HEK293 (cell line): ENCODE measurements around the gene PIAS2.
A peak's percentile ranks its signal among the peaks of the same experiment; 100 is the strongest.

ENCODE experiments used
- CTCF ChIA-PET: fragments of 350-600 bp; formaldehyde crosslinking; extraction: SDS; loops from one replicate; lab custom pipeline; 2021; ENCODE audit warnings: antibody characterized with exemption; lab: Yijun Ruan, JAX
- POLR2A ChIA-PET: fragments of 300-600 bp; formaldehyde crosslinking; extraction: SDS; loops from one replicate; lab custom pipeline; 2020; ENCODE audit warnings: antibody characterized with exemption, inconsistent platforms; lab: Yijun Ruan, JAX
- H3K27ac ChIP-seq: fragments of 200-500 bp; sonication (Bioruptor generic); 2 replicates; pipeline ENCODE4 v1.5.1; 2014; ENCODE audit warnings: low read depth, low read length, control low read depth, inconsistent platforms; ENCODE audit errors: extremely low read depth
- H3K36me3 ChIP-seq, 2 experiments: fragments of 200-500 bp in 1 of 2; sonication (Bioruptor generic) in 1 of 2; 1 replicate in 1 of 2; 2 replicates in 1 of 2; pipeline ENCODE4 v1.5.1; 2014 to 2017; ENCODE audit warnings: inconsistent platforms in 2 of 2, low read length in 2 of 2; ENCODE audit not compliant: control insufficient read depth in 2 of 2, insufficient read depth in 1 of 2
- H3K4me1 ChIP-seq: fragments of 200-500 bp; sonication (Bioruptor generic); 2 replicates; pipeline ENCODE4 v1.5.1; 2014; ENCODE audit warnings: mild to moderate bottlenecking, low read length, inconsistent platforms; ENCODE audit not compliant: control insufficient read depth, insufficient read depth
- H3K4me3 ChIP-seq: 2 replicates; pipeline ENCODE4 v1.5.1; 2011; ENCODE audit warnings: low read depth, mild to moderate bottlenecking, control low read depth, low read length, moderate library complexity
- H3K9me3 ChIP-seq: fragments of 200-500 bp; sonication (Bioruptor generic); 2 replicates; pipeline ENCODE4 v1.5.1; 2014; ENCODE audit warnings: low read depth, low read length, inconsistent platforms; ENCODE audit not compliant: control insufficient read depth, insufficient read depth
- ATF2 ChIP-seq: fragments of 450-650 bp; formaldehyde crosslinking; IDR thresholded peaks from 2 replicates; pipeline ENCODE4 v1.5.1; 2016; ENCODE audit warnings: missing biosample characterization, missing genetic modification characterization, low read depth
- EGR2 ChIP-seq: fragments of 450-650 bp; formaldehyde crosslinking; IDR thresholded peaks from 2 replicates; pipeline ENCODE4 v1.5.1; 2016; ENCODE audit warnings: low read depth, missing biosample characterization, missing genetic modification characterization
- KLF1 ChIP-seq: fragments of 450-650 bp; formaldehyde crosslinking; IDR thresholded peaks from 2 replicates; pipeline ENCODE4 v1.5.1; 2016; ENCODE audit warnings: missing biosample characterization, missing genetic modification characterization
- OSR2 ChIP-seq: fragments of 450-650 bp; formaldehyde crosslinking; IDR thresholded peaks from 2 replicates; pipeline ENCODE4 v1.5.1; 2016; ENCODE audit warnings: missing biosample characterization, missing genetic modification characterization
- PATZ1 ChIP-seq: fragments of 450-650 bp; formaldehyde crosslinking; IDR thresholded peaks from 2 replicates; pipeline ENCODE4 v1.5.1; 2016; ENCODE audit warnings: missing biosample characterization, missing genetic modification characterization
- ZEB2 ChIP-seq: fragments of 450-650 bp; formaldehyde crosslinking; IDR thresholded peaks from 2 replicates; pipeline ENCODE4 v1.5.1; 2016; ENCODE audit warnings: missing biosample characterization, missing genetic modification characterization
- ZFP3 ChIP-seq: fragments of 450-650 bp; formaldehyde crosslinking; IDR thresholded peaks from 2 replicates; pipeline ENCODE4 v1.5.1; 2016; ENCODE audit warnings: low read depth, missing biosample characterization, missing genetic modification characterization
- ZNF112 ChIP-seq: fragments of 450-650 bp; formaldehyde crosslinking; IDR thresholded peaks from 2 replicates; pipeline ENCODE4 v1.5.0; 2017; ENCODE audit warnings: missing biosample characterization, missing genetic modification characterization
- ZNF140 ChIP-seq: fragments of 450-650 bp; formaldehyde crosslinking; IDR thresholded peaks from 2 replicates; pipeline ENCODE4 v1.5.1; 2016; ENCODE audit warnings: missing biosample characterization, missing genetic modification characterization
- ZNF280C ChIP-seq: fragments of 450-650 bp; formaldehyde crosslinking; IDR thresholded peaks from 2 replicates; pipeline ENCODE4 v1.5.1; 2016; ENCODE audit warnings: missing biosample characterization, missing genetic modification characterization
- ZNF335 ChIP-seq: fragments of 450-650 bp; formaldehyde crosslinking; conservative IDR thresholded peaks from 2 replicates; pipeline ENCODE4 v1.5.1; 2016; ENCODE audit warnings: missing biosample characterization, missing genetic modification characterization
- ZNF37A ChIP-seq: fragments of 450-650 bp; IDR thresholded peaks from 2 replicates; pipeline ENCODE4 v1.5.1; 2018; ENCODE audit warnings: missing biosample characterization, missing genetic modification characterization
- ZNF548 ChIP-seq: fragments of 450-650 bp; formaldehyde crosslinking; IDR thresholded peaks from 2 replicates; pipeline ENCODE4 v1.5.1; 2016; ENCODE audit warnings: missing biosample characterization, missing genetic modification characterization
- ZNF654 ChIP-seq: fragments of 450-650 bp; formaldehyde crosslinking; IDR thresholded peaks from 2 replicates; pipeline ENCODE4 v1.5.1; 2016; ENCODE audit warnings: low read depth, missing biosample characterization, missing genetic modification characterization
- ZNF785 ChIP-seq: fragments of 450-650 bp; formaldehyde crosslinking; IDR thresholded peaks from 2 replicates; pipeline ENCODE4 v1.5.1; 2016; ENCODE audit warnings: missing biosample characterization, missing genetic modification characterization
- TF ChIP-seq, protein P1 (sequence below): fragments of 450-650 bp; formaldehyde crosslinking; IDR thresholded peaks from 2 replicates; pipeline ENCODE4 v1.5.1; 2016; ENCODE audit warnings: missing biosample characterization, missing genetic modification characterization
- TF ChIP-seq, protein P2 (sequence below): fragments of 450-650 bp; formaldehyde crosslinking; IDR thresholded peaks from 2 replicates; pipeline ENCODE4 v1.5.1; 2016; ENCODE audit warnings: missing biosample characterization, missing genetic modification characterization

PIAS2 gene

DNA sequence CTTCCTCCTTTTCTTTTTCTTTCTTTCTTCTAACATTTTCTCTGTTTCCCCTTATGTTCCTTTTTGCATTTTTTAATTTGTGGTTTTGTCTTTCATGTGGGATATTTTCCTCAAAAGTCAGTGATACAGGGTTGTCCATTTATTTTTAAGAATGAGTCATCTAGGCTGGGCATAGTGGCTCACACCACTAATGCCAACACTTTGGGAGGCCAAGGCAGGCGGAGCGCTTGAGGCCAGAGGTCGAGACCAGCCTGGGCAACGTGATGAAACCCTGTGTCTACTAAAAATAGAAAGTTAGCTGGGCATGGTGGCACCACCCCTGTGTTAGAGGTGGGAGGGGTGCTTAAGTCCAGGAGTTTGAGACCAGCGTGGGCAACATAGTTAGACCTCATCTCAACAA lies 35.9 kb upstream of the PIAS2 start:
- no peak overlapping the region for H3K27ac ChIP-seq
- ChIA-PET CTCF (no interaction called here), POLR2A (no interaction called here)
- no peaks in the 10 kb centered on the region for H3K36me3 ChIP-seq
- no peaks in the 10 kb centered on the region for H3K4me1 ChIP-seq
- no peak overlapping the region for H3K4me3 ChIP-seq
- no peaks in the 10 kb centered on the region for H3K9me3 ChIP-seq
- TF ChIP-seq EGR2 (tag by site-specific recombination): no peak
- TF ChIP-seq ZNF37A (tag by site-specific recombination): no peak
- no peak for TF ChIP-seq ZNF548
- TF ChIP-seq ZNF140 (tag by site-specific recombination): no peak
- TF ChIP-seq OSR2 (tag by site-specific recombination): no peak
- no peak for TF ChIP-seq ZNF335 (tag by site-specific recombination)
- no peak for TF ChIP-seq ATF2
- no peak for TF ChIP-seq KLF1 (tag by site-specific recombination)
- TF ChIP-seq PATZ1 (tag by site-specific recombination): no peak
- no peak for TF ChIP-seq ZFP3 (tag by site-specific recombination)
- TF ChIP-seq, protein P1, sequence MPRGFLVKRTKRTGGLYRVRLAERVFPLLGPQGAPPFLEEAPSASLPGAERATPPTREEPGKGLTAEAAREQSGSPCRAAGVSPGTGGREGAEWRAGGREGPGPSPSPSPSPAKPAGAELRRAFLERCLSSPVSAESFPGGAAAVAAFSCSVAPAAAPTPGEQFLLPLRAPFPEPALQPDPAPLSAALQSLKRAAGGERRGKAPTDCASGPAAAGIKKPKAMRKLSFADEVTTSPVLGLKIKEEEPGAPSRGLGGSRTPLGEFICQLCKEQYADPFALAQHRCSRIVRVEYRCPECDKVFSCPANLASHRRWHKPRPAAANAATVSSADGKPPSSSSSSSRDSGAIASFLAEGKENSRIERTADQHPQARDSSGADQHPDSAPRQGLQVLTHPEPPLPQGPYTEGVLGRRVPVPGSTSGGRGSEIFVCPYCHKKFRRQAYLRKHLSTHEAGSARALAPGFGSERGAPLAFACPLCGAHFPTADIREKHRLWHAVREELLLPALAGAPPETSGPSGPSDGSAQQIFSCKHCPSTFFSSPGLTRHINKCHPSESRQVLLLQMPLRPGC: no peak
- TF ChIP-seq, protein P2, sequence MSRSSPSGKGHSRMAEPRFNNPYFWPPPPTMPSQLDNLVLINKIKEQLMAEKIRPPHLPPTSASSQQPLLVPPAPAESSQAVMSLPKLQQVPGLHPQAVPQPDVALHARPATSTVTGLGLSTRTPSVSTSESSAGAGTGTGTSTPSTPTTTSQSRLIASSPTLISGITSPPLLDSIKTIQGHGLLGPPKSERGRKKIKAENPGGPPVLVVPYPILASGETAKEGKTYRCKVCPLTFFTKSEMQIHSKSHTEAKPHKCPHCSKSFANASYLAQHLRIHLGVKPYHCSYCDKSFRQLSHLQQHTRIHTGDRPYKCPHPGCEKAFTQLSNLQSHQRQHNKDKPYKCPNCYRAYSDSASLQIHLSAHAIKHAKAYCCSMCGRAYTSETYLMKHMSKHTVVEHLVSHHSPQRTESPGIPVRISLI (tag by site-specific recombination): no peak
- no peak for TF ChIP-seq ZNF112 (tag by site-specific recombination)
- no peak for TF ChIP-seq ZNF785 (tag by site-specific recombination)
- no peak for TF ChIP-seq ZEB2 (tag by site-specific recombination)

GRCh38 chr18:46950064-46950656 lies 32.9 kb upstream of the PIAS2 start:
- TF ChIP-seq ZNF280C (no peak), ZNF654 (tag by site-specific recombination) (peak; percentile 25; the same call in 1 of the 2 replicates)
- CTCF ChIA-PET: interaction anchor here (0.5 to 2.4 kb wide), 15 partner anchors 10 to 1453 kb away, joined by 3 to 18 read pairs (median 4); partner anchors contain the start of genes ELOA2, KATNAL2 and PIAS2
- Histone ChIP-seq H3K4me3 (no peak overlapping the region), H3K9me3 (no peaks in the 10 kb centered on the region), H3K4me1 (no peaks in the 10 kb centered on the region), H3K36me3 (no peaks in the 10 kb centered on the region), H3K27ac (no peak overlapping the region)
- POLR2A ChIA-PET: no interaction called here
